SK-N-DZ (cell line): ENCODE data around the gene SETD1A.

ENCODE experiments used
- DNase-seq: peaks from one replicate; pipeline ENCODE4 v3.0.0-alpha.2; 2015; ENCODE audit warnings: low spot score

The SETD1A gene

GRCh38 chr16:30953511-30954124, 3.9 kb upstream of the SETD1A start:
- DNase-seq: peak; percentile 93

DNA sequence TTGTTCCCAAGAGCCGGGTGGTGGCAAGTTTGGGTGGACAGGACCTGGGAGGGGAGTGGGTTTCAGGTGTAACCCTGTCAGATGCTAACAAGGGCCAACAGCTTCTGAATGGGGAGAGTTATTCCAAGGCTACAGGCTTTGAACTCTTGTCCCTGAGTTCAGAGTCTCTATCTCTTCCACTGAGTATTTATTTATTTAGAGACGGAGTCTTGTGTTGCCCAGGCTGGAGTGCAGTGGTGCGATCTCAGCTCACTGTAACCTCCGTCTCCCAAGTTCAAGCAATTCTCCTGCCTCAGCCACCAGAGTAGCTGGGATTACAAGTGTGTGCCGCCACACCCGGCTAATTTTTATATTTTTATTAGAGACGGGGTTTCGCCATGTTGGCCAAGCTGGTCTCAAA, 2.6 kb upstream of the SETD1A start:
- DNase-seq: no peak

DNA sequence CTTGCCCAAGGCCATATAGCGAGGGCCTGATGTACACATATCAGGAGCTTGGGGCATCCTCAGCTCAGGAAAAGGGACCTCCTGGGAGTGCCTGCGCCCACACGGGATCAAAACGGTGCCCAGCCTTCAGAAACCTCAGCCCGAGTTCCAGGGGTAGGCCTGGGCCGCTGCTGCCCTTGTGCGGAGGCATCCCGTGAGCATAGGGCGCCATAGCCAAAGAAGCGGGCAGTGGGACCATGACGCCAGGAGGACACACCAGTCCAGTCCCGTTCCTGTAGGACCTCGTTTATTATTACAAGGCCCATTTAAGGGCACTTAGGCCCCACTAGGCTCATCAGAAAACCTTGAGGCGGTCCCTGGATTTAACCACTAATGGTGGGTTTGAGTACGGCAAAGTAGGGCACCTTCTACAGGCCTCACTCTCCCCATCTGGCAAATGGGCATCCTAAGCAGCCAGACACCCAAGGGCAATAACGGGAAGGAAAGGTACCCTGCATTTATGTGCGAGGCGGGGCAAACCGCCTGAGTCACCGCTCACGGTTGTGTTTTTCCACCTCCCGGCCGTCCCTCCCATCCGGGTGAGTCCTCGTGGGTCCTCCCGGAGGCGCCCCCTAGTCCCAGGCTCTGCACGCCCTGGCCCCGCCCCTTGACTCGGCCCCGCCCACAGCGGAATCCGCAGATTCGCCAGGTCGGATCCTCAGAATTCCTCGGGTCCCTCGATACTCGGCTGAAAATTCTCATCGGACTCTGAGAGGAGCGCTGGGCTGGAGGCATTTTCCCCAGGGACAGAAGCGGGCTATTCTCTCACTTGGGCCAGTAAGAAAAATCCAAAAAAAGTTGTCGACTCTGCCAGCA, 726 bp upstream of the SETD1A start:
- peak; percentile 85 for DNase-seq

- peak; percentile 67 for DNase-seq
Observed at GRCh38 chr16:30958175-30959079, 873 bp downstream of the SETD1A start.

- no peak for DNase-seq
Observed at GRCh38 chr16:30961384-30961783, 3.8 kb downstream of the SETD1A start.

GRCh38 chr16:30963925-30964511, 6.5 kb downstream of the SETD1A start:
- no peak for DNase-seq

GRCh38 chr16:30964574-30965226, 7.1 kb downstream of the SETD1A start:
- no peak for DNase-seq

DNA sequence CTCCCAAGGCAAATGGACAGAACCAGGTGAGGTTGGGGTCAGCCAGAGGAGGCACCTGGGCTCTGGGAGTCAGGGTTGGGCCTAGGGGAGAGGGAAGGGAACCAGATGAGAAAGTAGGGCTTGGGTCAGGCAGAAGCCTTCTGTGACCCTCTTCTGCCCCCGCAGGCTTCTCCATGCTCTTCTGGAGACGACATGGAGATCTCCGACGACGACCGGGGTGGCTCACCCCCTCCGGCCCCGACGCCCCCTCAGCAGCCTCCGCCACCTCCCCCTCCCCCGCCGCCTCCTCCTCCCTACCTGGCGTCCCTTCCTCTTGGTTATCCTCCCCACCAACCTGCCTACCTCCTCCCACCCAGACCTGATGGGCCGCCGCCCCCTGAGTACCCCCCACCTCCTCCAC, 7.9 kb downstream of the SETD1A start:
- no peak for DNase-seq

DNA sequence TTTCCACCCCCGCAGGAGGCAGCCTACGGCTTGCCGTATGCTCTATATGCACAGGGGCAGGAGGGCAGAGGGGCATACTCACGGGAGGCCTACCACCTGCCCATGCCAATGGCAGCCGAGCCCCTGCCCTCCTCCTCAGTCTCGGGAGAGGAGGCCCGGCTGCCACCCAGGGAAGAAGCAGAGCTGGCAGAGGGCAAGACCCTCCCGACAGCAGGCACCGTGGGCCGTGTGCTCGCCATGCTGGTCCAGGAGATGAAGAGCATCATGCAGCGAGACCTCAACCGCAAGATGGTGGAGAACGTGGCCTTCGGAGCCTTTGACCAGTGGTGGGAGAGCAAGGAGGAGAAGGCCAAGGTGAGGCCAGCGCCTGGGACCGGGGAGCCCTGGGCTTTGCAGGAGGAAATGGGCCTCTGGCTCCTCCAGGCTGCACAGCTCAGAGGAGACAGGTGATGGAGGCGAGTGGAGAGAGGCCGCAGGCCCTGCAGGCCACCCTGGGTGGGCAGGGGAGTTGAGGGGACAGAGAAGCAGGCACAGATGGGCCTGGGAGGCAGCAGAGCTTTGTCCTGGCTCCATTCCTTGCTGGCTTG, 8.6 kb downstream of the SETD1A start:
- no peak for DNase-seq

- DNase-seq: no peak
Observed at GRCh38 chr16:30967795-30968194, 10.2 kb downstream of the SETD1A start.

GRCh38 chr16:30969246-30969842, 11.8 kb downstream of the SETD1A start:
- no peak for DNase-seq

DNA sequence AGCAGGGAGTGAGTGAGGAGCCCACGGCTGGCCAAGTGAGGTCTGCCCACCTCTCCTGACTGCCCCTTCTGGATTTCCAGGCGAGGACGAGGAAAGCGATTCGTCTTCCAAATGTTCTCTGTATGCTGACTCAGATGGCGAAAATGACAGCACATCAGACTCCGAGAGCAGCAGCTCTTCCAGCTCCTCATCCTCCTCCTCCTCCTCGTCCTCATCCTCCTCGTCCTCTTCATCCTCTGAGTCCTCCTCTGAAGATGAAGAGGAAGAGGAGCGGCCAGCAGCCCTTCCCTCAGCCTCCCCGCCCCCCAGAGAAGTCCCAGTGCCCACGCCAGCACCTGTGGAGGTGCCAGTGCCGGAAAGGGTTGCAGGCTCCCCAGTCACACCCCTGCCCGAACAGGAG, 13.7 kb downstream of the SETD1A start:
- DNase-seq: no peak

- no peak for DNase-seq
Observed at GRCh38 chr16:30972872-30973271, 15.3 kb downstream of the SETD1A start.

GRCh38 chr16:30974348-30974747, 16.8 kb downstream of the SETD1A start:
- no peak for DNase-seq

DNA sequence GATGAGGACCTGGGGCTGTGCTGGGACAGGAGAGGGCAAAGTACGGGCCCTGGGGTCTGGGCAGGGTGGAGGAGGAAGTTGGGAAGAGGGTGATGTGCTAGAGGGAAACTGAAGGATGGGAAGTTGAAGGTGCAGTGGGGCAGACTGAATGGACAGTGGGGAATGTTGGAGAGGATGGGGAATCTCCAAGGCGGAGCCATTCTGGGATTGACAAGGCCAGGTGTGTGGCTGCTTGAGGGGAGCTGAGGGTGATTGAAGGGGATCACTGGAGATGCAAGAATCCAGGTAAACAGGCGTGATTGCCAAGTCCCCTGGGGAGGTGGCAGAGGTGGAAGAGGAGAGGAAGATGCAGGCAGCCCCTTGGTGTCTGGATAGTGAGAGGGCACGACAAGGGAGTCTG, 18.9 kb downstream of the SETD1A start:
- no peak for DNase-seq

GRCh38 chr16:30977502-30977901, 19.9 kb downstream of the SETD1A start:
- no peak for DNase-seq

DNA sequence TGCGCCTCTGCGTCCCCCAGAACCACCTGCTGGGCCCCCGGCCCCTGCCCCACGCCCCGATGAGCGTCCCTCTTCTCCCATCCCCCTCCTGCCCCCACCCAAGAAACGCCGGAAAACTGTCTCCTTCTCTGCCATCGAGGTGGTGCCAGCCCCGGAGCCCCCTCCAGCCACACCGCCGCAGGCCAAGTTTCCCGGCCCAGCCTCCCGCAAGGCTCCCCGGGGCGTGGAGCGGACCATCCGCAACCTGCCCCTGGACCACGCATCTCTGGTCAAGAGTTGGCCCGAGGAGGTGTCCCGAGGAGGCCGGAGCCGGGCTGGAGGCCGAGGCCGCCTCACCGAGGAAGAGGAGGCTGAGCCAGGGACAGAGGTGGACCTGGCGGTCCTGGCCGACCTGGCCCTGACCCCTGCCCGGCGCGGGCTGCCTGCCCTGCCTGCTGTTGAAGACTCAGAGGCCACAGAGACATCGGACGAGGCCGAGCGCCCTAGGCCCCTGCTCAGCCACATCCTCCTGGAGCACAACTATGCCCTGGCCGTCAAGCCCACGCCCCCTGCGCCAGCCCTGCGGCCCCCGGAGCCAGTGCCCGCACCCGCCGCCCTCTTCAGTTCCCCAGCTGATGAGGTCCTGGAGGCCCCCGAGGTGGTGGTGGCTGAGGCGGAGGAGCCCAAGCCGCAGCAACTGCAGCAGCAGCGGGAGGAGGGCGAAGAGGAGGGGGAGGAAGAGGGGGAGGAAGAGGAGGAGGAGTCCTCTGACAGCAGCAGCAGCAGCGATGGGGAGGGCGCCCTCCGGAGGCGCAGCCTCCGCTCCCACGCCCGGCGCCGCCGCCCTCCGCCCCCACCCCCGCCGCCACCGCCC, 21.8 kb downstream of the SETD1A start:
- DNase-seq: no peak

GRCh38 chr16:30980023-30980371, 22.4 kb downstream of the SETD1A start:
- DNase-seq: no peak

DNA sequence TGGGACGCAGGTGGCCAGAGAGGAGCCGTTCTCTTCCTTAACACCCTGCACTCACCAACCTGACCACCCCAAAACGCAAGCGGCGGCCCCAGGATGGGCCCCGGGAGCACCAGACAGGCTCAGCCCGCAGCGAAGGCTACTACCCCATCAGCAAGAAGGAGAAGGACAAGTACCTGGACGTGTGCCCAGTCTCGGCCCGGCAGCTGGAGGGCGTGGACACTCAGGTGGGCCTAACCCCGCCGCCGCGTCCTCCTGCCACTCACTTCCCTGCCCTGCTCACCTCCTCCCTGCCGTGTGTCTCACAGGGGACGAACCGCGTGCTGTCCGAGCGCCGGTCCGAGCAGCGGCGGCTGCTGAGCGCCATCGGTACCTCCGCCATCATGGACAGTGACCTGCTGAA, 22.9 kb downstream of the SETD1A start:
- no peak for DNase-seq

DNA sequence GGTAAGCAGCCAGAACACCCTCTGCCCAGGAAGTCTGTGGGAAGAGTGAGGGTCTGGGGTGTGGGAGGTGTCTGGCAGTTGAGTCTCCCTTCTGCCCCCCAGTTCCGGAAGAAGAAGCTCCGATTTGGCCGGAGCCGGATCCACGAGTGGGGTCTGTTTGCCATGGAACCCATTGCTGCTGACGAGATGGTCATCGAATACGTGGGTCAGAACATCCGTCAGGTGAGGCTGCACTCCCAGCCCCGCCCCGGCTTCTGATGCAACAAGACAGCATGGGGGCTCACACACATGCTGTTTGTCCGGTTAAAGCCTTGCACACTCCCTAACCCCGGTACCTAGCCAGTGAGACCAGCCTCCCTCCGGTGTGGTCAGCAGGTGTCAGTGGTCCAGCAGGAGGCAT, 23.4 kb downstream of the SETD1A start:
- no peak for DNase-seq
